Mononuclear cell (primary cell): ENCODE results near the gene PRM1. TPM values are rescaled to one million over a fixed set of nuclear protein-coding genes. Genes with fewer than 3 reads are reported as not detected.

ENCODE experiments used
- H3K27me3 ChIP-seq: 2 replicates; pipeline ENCODE4 v1.6.0; 2011; ENCODE audit warnings: low read length, control low read depth; ENCODE audit not compliant: insufficient read depth
- H3K4me1 ChIP-seq: 2 replicates; pipeline ENCODE4 v1.5.1; 2011; ENCODE audit warnings: mild to moderate bottlenecking, low read length, control low read depth; ENCODE audit not compliant: insufficient read depth
- H3K4me3 ChIP-seq: 2 replicates; pipeline ENCODE4 v1.5.1; 2011; ENCODE audit warnings: mild to moderate bottlenecking, low read length, moderate library complexity
- H3K9me3 ChIP-seq: 2 replicates; pipeline ENCODE4 v1.5.1; 2011; ENCODE audit warnings: low read depth, mild to moderate bottlenecking, control low read depth, low read length
- total RNA-seq: library from RNA; depleted of rRNA; stranded (reverse); fragments of >200 nt; gene quantifications from one replicate; pipeline ENCODE4 v1.2.3, GENCODE V29; 2012

PRM1 gene
- total RNA-seq, 1 donor = not detected

DNA sequence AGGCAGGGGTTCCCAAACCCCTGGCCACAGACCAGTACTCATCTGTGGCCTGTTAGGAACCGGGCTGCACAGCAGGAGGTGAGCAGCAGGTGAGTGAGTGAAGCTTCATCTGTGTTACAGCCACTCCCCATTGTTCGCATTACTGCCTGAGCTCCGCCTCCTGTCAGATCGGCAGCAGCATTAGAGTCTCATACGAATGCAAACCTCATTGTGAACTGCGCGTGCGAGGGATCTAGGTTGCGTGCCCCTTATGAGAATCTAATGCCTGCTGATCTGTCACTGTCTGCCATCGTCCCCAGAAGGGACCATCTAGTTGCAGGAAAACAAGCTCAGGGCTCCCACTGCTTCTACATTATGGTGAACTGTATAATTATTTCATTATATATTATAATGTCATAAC is 39.0 kb upstream of the PRM1 start:
- no peak overlapping the region for H3K4me3 ChIP-seq
- no peaks in the 10 kb centered on the region for H3K9me3 ChIP-seq
- no peaks in the 10 kb centered on the region for H3K27me3 ChIP-seq
- peaks cover 6% of the 10 kb centered on the region for H3K4me1 ChIP-seq

DNA sequence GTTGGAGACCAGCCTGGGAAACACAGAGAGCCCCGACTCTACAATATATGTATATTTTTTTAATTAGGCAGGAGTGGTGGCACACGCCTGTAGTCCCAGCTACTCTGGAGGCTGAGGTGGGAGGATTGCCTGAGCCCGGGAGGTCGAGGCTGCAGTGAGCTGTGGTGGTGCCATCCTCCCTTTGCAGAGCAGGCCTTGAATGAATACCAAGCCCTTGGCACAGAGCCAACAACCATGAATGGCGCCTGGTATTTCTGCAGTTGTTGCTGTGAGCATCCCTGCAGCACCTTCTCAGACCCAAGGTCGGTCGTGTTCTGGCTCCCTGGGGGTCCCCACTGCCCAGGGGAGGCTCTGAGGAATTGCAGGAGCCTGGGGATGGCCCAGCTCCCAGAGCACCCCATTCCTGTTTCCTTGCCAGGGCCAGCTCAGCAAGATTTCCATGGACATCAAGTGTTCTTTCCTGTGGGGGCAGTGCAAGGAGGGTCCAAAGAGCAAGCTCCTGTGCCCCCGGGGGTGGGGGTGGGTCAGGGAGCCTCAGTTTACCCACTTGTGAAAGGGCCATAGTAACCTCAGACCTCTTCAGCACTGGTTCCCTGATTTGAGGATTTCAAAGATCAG is 38.5 kb upstream of the PRM1 start:
- Histone ChIP-seq H3K27me3 (no peaks in the 10 kb centered on the region), H3K4me1 (peaks cover under 1% of the 10 kb centered on the region), H3K9me3 (no peaks in the 10 kb centered on the region), H3K4me3 (no peak overlapping the region)

DNA sequence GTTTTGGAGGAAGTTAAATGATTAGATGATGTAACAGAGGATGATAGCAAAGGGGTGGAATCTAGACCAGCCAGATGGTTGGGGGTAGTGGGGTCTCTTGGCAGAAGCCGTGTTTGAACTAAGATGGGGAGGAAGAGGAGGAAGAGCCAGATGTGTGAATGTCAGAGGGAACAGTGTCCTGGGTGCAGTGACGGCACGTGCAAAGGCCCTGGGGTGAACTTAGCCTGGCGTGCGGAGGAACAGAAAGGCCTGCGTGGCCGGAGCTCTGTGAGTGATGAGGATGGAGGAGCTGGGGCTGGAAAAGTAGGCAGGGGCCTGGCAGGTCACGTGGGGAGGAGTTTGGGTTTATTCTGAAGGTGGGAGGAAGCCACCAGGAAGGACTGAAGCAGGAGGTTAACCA is 37.7 kb upstream of the PRM1 start:
- H3K27me3 ChIP-seq = no peaks in the 10 kb centered on the region
- H3K4me1 ChIP-seq = no peaks in the 10 kb centered on the region
- no peak overlapping the region for H3K4me3 ChIP-seq
- no peaks in the 10 kb centered on the region for H3K9me3 ChIP-seq

DNA sequence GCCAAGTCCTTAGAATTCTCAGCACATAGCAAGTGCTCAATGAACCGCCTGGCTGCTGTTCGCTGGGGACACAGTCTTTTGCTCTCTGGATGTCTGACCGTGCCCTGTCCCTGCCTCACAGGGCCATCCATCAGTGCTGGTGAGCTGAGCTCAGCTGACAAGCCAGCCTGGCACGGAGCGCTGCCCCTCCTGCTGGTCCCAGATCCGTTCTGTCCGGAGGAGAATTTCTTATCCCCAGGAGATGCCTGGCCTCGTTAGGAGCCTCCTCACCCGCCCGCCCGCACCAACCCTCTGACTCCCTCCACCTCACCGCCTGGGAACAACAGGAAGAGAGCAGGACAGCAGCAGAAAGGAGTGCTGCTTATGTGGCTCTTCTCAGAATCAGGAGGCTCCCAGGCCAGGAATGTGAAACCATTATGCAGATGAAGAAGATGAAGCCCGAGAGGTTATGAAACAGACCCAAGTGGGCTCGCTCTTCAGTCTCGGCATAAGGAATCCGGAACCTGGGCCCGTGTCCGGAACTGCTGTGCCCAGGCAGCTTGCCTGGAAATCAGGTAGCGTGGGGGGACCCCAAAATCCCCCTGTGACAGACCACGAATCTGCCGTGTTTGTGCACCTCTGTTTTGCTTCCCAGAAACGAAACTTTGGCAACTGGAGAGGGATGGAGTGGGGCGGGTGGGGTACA is 35.3 kb upstream of the PRM1 start:
- Histone ChIP-seq H3K4me1 (peaks cover 18% of the 10 kb centered on the region), H3K27me3 (no peaks in the 10 kb centered on the region), H3K4me3 (no peak overlapping the region), H3K9me3 (no peaks in the 10 kb centered on the region)

DNA sequence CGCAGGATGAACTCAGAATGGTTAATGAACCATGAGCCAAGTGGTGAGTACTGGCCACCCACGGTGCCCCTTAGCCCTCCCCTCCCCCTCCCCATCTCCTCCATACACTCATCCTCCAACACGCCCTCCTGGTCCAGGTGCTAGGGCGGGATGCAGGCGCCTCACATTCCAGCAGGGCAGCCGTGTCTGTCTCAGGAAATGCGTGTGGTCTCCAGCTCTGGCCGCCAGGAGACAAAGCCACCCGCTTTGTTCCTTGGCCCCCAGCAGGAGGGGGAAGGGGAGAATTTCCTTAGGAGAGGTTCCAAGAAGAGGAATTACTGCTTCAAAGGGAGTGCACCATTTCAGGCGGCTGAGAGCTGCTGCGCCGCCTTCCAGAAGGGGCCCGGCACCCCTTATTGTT is 34.4 kb upstream of the PRM1 start:
- H3K9me3 ChIP-seq = no peaks in the 10 kb centered on the region
- no peak overlapping the region for H3K4me3 ChIP-seq
- peaks cover 26% of the 10 kb centered on the region for H3K4me1 ChIP-seq
- H3K27me3 ChIP-seq = no peaks in the 10 kb centered on the region

DNA sequence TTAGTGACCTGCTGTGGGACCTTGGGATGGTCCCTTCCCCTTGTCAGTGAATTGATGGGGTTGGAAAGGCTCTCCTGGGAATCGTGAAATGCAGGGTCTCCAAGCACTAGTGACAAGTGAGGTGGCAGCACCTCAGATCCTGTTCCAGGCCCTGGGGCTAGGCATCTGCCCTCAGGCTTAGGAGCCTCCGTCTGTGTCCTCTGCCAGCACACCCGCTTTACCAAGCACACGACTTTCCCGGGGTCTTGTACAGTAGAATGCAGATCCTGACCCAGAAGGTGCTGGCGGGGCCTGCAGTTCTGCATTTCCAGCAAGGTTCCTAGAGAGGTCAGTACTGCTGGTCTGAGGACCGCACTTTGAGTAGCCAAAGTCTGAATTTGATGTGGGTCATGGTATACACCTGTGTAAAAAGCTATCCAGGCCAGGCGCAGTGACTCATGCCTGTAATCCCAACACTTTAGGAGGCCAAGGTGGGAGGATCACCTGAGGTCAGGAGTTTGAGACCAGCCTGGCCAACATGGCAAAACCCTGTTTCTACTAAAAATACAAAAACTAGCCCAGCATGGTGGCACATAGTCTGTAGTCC is 33.3 kb upstream of the PRM1 start:
- Histone ChIP-seq H3K4me1 (peaks cover 38% of the 10 kb centered on the region), H3K4me3 (no peak overlapping the region), H3K27me3 (no peaks in the 10 kb centered on the region), H3K9me3 (no peaks in the 10 kb centered on the region)

DNA sequence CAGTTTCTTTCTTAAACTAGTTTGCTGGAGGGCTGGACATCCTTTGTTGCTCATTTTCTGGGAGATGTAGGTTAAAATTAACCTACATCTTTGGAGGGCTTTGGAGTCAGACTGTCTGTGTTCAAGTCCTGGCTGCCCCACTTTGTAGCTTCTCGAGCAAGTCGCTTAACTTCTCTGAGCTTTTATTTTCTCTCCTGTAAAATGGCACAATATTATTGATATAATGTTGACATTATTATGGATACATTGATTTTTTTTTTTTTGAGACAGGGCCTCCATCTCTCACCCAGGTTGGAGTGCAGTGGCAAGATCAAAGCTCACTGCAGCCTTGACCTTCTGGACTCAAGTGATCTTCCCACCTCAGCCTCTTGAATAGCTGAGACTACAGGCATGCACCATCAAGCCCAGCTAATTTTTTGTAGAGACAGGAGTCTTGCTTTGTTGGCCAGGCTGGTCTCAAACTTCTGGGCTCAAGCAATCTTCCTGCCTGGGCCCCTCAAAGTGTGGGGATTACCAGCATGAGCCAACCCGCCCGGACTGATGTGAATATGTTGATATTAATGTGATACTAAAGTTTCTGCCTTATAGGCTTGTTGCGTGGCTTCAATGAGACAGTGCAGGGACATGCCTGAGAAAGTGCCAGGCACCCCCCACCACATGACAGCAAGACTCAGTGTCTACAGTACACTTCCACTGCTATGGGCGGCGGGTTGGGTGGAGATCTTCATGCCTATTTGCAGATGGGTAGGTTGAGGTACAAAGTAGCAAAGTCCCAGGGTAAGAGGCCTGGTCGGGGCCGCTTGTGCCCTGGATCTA is 32.6 kb upstream of the PRM1 start:
- Histone ChIP-seq H3K27me3 (no peaks in the 10 kb centered on the region), H3K4me3 (no peak overlapping the region), H3K4me1 (peaks cover 45% of the 10 kb centered on the region)

DNA sequence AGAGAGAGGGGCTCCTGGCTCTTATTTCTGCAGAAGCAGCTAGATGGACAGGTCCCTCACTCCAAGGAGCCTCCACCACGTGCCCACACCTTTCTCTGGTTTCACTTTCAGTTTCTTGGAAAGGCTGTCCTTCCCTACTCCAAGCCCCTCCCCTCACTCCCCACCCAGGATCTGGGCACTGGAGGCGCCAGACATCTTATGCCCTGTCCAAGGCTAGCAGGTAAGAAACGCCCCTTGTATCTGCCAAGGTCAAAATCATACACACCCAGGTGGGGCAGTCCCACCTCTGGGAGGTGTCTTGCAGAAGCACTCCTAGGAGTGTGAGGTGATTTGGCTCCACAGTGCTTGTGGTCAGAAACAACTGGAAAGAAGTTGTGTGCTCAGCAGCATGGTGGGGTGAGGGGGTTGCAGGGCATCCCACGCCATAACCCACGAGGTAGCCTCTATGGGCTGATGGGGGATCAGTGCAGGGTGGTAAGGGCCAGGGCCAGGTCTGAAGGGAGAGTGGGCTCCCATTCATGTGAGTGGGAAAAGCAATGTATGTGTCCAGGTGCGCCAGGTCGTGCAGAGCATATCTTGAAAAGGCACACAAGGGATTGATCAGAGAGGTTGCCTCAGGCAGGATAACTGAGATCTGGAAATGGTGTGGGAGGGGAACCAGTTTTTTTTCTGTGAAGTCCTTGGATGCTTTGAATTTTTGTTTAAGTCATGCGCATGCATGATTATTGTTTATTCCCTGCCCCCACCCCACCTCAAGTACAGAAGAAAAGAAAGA is 31.8 kb upstream of the PRM1 start:
- H3K4me1 ChIP-seq = peaks cover 53% of the 10 kb centered on the region
- no peak overlapping the region for H3K4me3 ChIP-seq

More for the DNA sequence above, 32.6 kb upstream of the PRM1 start:
- no peaks in the 10 kb centered on the region for H3K9me3 ChIP-seq

DNA sequence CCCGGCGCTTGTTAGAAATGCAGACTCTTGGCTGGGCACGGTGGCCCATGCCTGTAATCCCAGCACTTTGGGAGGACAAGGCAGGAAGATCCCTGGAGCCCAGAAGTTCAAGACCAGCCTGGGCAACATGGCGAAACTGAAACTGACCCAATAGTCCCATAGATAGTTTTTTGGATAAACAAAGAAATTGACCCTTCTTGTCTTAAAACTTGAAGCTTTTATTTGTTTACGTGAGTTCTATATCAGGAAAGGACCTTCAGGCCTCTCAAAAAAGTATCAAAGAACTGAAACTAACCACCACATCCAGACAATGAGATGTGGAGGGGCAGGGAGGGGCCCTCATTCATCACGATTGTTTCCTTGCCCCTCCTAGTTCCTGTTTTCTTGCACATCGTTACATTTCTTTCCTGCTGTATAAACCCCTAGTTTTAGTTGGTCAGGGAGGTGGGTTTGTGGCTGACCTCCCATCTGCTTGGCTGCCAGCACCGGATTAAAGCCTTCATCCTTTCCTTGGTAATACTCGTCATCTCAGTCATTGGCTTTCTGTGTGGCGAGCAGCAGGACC is 29.9 kb upstream of the PRM1 start:
- no peak overlapping the region for H3K4me3 ChIP-seq
- peaks cover 71% of the 10 kb centered on the region for H3K4me1 ChIP-seq
- no peaks in the 10 kb centered on the region for H3K9me3 ChIP-seq
- H3K27me3 ChIP-seq = no peaks in the 10 kb centered on the region

More for the DNA sequence above, 31.8 kb upstream of the PRM1 start:
- H3K9me3 ChIP-seq = no peaks in the 10 kb centered on the region
- H3K27me3 ChIP-seq = no peaks in the 10 kb centered on the region

DNA sequence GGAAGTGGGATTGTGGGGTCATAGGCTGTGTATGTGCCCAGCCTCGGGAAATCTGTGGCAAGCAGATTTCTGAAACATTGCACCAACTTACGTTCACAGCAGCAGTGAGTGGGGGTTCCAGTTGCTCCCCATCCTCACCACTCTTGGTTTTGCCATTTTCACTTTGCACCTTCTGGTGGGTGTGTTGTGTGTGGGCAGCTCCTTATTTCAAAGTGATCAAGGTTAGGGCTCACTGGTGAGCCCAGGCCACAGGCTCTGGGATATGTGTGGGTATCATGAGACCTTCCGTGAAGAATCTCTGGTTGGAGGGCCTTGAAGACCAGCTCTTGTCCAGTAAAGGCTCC is 29.5 kb upstream of the PRM1 start:
- peaks cover 76% of the 10 kb centered on the region for H3K4me1 ChIP-seq
- H3K27me3 ChIP-seq = no peaks in the 10 kb centered on the region
- H3K9me3 ChIP-seq = no peaks in the 10 kb centered on the region
- H3K4me3 ChIP-seq = no peak overlapping the region

DNA sequence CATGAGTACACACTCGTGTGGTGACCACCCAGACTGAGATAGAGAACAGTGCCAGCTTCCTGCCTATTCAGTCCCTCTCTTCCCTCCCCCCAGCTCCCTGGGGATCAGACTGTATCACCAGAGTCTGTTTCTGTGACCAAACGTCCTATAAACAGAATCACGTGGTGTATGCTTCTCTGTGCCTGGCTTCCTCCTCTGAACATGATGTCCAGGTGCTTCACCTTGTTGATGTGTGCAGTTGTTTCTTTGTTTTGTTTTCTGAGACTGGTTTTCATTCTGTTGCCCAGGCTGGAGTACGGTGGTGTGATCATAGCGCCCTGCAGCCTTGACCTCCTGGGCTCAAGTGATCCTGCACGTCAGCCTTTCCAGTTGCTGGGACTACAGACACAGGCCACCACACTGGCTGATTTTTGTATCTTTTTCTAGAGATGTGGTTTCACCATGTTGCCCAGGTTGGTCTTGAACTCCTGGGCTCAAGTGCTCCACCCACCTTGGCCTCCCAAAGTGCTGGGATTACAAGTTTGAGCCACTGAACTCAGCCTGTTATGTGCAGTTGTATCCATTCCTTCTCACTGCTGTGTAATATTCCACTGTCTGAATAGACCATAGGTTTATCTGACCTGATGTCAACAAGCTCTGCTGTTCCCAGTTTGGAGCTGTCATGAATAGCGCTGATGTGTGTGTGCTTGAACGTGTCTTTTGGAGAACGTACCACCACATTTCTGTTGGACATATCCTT is 28.9 kb upstream of the PRM1 start:
- H3K4me1 ChIP-seq = peaks cover 81% of the 10 kb centered on the region
- H3K27me3 ChIP-seq = no peaks in the 10 kb centered on the region
- no peak overlapping the region for H3K4me3 ChIP-seq
- no peaks in the 10 kb centered on the region for H3K9me3 ChIP-seq

DNA sequence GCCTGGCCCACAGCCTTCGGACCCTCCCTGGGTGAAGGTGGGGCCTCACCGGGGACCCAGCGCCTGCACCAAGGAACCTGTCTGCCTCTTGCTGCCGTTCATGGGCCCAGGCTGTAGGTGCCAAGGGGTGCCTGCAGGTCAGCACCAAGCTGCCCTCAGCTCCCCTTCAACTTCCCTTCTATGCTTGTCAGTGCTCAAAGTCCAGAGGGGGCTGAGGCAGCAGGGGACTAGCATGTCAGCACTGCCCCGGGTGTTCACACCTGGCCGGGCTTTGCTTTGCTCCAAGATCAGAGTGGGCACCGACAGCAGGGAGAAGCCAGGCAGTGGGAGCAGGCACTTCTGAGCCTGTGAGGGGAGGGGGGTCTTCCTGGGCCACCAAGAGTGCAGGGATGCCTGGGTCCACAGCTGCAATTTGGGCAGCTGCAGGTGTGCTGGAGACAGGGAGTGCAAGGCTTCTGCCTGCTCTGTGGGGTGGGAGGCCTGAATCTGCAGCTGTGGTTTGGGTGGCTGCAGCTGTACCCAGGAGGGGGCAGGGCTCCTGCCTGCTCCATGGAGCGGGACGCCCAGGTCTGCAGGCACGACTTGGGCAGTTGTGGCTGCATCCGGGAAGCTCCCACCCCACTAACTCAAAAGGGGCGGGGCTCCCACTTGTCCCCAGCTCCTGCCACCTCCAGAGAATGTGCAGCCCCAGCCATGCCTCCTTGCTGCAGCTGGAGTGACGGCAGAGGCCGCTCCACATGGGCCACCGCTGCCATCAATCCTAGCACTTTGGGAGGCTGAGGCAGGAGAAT is 27.6 kb upstream of the PRM1 start:
- H3K4me3 ChIP-seq = no peak overlapping the region

DNA sequence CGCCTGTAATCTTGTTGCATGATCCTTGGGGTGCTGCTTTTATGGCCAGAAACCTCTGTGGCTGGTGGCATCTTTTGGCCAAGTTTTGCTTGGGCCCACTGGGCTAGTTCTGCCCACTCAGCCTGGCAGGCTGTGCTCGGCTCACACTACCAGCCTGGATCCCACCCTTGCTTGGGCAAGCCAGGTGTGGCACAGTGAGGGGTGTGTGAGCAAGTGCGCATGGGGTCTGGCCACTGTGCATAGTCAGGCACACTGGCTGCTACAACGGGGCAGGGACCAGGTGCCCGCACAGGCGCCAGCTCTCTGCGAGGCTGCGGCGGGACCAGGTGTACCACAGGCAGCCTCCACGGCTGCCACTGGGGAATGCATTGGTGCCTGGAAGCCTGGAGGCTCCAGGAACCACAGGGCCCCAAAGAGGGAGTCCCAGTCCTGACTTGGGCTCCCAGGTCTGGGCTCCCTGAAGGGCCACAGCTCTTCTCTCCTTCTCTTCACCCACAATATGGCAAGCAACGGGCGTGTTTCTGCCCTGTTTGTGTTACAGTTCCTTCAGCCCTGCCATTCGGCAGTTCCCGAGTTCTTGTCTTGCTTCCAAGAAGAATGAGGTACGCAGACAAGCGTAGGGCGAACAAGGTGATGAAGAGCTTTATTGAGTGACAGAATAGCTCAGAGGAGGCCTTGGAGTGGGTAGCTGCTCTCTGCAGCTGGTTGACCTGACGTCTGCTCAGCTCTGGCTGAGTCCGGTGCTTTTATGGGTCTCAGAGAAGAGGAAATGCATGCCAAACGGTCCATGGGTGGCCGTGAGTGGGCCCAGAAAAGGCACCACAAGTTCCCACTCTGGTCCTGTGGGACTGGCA is 26.7 kb upstream of the PRM1 start:
- H3K4me1 ChIP-seq = peaks cover 79% of the 10 kb centered on the region
- no peaks in the 10 kb centered on the region for H3K27me3 ChIP-seq
- H3K4me3 ChIP-seq = no peak overlapping the region
- H3K9me3 ChIP-seq = no peaks in the 10 kb centered on the region

More for the DNA sequence above, 27.6 kb upstream of the PRM1 start:
- H3K27me3 ChIP-seq = no peaks in the 10 kb centered on the region
- no peaks in the 10 kb centered on the region for H3K9me3 ChIP-seq
- H3K4me1 ChIP-seq = peaks cover 84% of the 10 kb centered on the region
